Activated CD8-positive, alpha-beta T cell treated with anti-CD3 and anti-CD28 coated beads for 36 hours (primary cell): ENCODE measurements around the gene DIAPH1. TPM values are rescaled to one million over a fixed set of nuclear protein-coding genes. Genes with fewer than 3 reads are reported as not detected.
A peak's percentile ranks its signal among the peaks of the same experiment; 100 is the strongest.

Experiments
- ATAC-seq: fragments of 200-7000 bp; cut with Tn5 transposase; one replicate; pipeline ENCODE4 v1.10.0; 2021; ENCODE audit warnings: mild to moderate bottlenecking, moderate library complexity
- CTCF ChIA-PET: fragments of 350-600 bp; sonication (Branson Sonifier 250); formaldehyde crosslinking; loops from one replicate; lab custom pipeline; 2021; ENCODE audit warnings: antibody characterized with exemption; lab: Charles Lee
- POLR2A ChIA-PET: fragments of 350-600 bp; sonication (Branson Sonifier 250); formaldehyde crosslinking; loops from one replicate; lab custom pipeline; 2021; ENCODE audit warnings: antibody characterized with exemption; lab: Charles Lee
- DNase-seq: peaks from one replicate; pipeline ENCODE4 v3.0.0-alpha.2; 2020
- H3K27ac Mint-ChIP-seq: one replicate; pipeline ENCODE4 v1.8.0; 2021; ENCODE audit warnings: mild to moderate bottlenecking, mixed read lengths
- H3K27me3 Mint-ChIP-seq: one replicate; pipeline ENCODE4 v1.8.0; 2021; ENCODE audit warnings: mixed read lengths
- H3K36me3 Mint-ChIP-seq: one replicate; pipeline ENCODE4 v1.8.0; 2021; ENCODE audit warnings: low read depth, mixed read lengths
- H3K4me1 Mint-ChIP-seq: one replicate; pipeline ENCODE4 v1.8.0; 2021; ENCODE audit warnings: low read depth, mixed read lengths
- H3K4me3 Mint-ChIP-seq: one replicate; pipeline ENCODE4 v1.8.0; 2021; ENCODE audit warnings: mild to moderate bottlenecking, moderate library complexity, mixed read lengths
- H3K9me3 Mint-ChIP-seq: one replicate; pipeline ENCODE4 v1.8.0; 2021; ENCODE audit warnings: mixed read lengths
- intact Hi-C: fragments of 100-400 bp; cut with micrococcal nuclease; formaldehyde crosslinking; loops from one replicate; pipeline ENCODE4 v1.10.0; 2022
- total RNA-seq, 2 experiments: library from RNA; stranded (reverse); gene quantifications; one replicate each; pipeline ENCODE4 v1.2.3, GENCODE V29; 2021
- TF ChIP-seq, protein P1 (sequence below): fragments of 200-600 bp; IDR thresholded peaks from one replicate; pipeline ENCODE4 v1.8.0; 2022; ENCODE audit warnings: antibody characterized with exemption, mild to moderate bottlenecking

Gene DIAPH1
- total RNA-seq, 2 experiments from 2014 or later: 209 to 218 TPM

DNA sequence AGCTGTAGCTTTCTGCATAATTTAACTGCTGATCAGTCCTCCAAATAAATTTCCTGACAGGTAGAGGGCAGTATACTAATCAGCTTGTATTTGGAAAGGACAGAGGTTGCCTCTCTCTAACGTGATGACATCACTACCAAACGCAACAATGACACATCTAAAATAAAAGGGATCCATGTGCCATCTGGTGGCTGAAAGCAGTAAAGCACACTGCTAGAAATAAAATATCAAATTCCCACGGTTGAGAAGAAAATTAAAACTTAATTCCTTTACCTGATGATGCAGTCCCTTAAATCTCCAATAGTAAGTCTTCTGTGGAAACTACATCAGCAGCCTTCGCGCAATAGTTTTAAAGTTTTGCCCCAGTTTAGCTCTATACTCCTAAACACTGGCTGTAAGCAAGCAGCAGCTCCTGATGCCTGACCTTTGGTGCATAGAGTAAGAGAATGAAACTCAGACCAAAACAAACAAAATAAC lies 54.5 kb downstream of the DIAPH1 start:
- Mint-ChIP-seq H3K4me3 (no peak overlapping the region), H3K36me3 (peaks cover 59% of the 10 kb centered on the region), H3K4me1 (peaks cover 26% of the 10 kb centered on the region), H3K9me3 (no peaks in the 10 kb centered on the region), H3K27me3 (no peaks in the 10 kb centered on the region), H3K27ac (peak overlapping the region; percentile 89)
- intact Hi-C loops: loop anchor here (10.0 kb wide), 1 partner anchor 239 kb away; the partner anchor contains the start of gene TAF7
- ChIA-PET POLR2A (interaction anchor here (0.8 to 1.4 kb wide), 3 partner anchors 9 to 55 kb away, joined by 3 to 4 read pairs (median 3); partner anchors contain the start of gene DIAPH1), CTCF (interaction anchor here (0.6 to 3.2 kb wide), 74 partner anchors 8 to 876 kb away, joined by 3 to 46 read pairs (median 5); partner anchors contain the start of genes DIAPH1, HDAC3, PCDHB13 and PCDHB14)
- TF ChIP-seq, protein P1, sequence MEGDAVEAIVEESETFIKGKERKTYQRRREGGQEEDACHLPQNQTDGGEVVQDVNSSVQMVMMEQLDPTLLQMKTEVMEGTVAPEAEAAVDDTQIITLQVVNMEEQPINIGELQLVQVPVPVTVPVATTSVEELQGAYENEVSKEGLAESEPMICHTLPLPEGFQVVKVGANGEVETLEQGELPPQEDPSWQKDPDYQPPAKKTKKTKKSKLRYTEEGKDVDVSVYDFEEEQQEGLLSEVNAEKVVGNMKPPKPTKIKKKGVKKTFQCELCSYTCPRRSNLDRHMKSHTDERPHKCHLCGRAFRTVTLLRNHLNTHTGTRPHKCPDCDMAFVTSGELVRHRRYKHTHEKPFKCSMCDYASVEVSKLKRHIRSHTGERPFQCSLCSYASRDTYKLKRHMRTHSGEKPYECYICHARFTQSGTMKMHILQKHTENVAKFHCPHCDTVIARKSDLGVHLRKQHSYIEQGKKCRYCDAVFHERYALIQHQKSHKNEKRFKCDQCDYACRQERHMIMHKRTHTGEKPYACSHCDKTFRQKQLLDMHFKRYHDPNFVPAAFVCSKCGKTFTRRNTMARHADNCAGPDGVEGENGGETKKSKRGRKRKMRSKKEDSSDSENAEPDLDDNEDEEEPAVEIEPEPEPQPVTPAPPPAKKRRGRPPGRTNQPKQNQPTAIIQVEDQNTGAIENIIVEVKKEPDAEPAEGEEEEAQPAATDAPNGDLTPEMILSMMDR: peak; percentile 95
- peak; percentile 82 for DNase-seq
- peak; percentile 96 for ATAC-seq

DNA sequence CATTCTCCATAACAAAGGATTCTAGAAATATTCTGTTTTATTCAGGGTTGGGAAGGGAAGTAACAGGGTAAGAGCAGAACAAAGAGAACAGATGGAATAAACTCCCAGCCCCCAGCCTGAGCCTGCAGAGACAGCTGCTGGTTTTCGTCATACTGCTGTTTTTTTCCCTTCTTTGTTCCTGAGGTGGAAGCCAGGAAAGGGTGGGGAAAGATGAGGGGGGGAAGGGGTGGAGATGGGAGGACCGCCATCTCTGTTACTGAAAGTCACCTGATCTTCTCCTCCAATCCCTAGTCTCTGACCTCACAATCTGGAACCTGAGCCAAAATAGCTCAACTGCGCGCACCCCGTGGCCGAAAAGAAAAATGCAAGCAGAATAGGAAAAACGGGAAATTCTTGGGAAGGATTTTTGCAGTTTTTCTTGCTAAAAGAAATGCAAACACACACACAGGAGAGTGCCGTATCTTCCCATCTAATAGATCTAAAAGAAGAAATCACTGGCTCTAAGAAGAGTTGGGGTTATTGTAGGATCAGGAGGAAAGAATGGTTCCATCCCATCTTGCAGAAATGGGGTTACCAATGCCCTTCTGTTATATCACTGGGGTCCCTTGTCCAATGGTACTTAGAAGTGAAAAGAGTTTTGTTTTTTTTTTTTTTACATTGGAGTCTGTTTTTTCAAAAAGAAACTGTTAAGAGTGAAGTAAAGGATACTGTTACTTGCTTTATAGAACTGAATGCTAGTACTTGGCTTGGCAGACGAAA lies 57.9 kb downstream of the DIAPH1 start:
- H3K27ac Mint-ChIP-seq: no peak overlapping the region
- H3K27me3 Mint-ChIP-seq: no peaks in the 10 kb centered on the region
- peaks cover 66% of the 10 kb centered on the region for H3K36me3 Mint-ChIP-seq
- H3K4me1 Mint-ChIP-seq: peaks cover 40% of the 10 kb centered on the region
- H3K4me3 Mint-ChIP-seq: no peak overlapping the region
- TF ChIP-seq, protein P1: peak; percentile 24
- POLR2A ChIA-PET: no interaction called here
- no peaks in the 10 kb centered on the region for H3K9me3 Mint-ChIP-seq
- CTCF ChIA-PET: interaction anchor here (0.8 to 1.1 kb wide), 3 partner anchors 86 to 315 kb away, joined by 3 read pairs; partner anchors contain the start of gene PCDHGB3
- intact Hi-C loops: loop anchor here (10.0 kb wide), 1 partner anchor 236 kb away; the partner anchor contains the start of gene TAF7
- DNase-seq (no peak), ATAC-seq (no peak)

DNA sequence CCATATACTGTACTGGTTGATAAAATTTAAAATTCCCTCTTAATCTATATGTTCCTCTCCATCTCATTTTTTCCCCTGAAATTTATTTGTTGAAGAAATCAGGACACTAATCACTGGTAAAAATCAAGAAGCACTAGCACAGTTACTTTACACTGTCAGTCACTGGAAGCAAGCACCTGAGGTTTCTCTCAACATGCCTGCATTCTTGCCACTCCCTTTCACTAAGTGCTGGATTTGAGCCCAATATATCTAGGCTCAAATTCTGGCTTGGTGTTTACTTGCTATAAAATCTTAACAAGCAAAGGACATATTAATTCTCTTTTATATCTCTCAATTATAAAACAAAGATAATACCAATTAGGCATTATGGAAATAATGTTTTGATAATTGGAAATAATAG lies 58.6 kb downstream of the DIAPH1 start:
- no peaks in the 10 kb centered on the region for H3K9me3 Mint-ChIP-seq
- no peak overlapping the region for H3K27ac Mint-ChIP-seq
- peaks cover 61% of the 10 kb centered on the region for H3K36me3 Mint-ChIP-seq
- CTCF ChIA-PET: interaction anchor here (0.8 to 1.1 kb wide), 3 partner anchors 85 to 314 kb away, joined by 3 read pairs; partner anchors contain the start of gene PCDHGB3
- intact Hi-C loops: loop anchor here (10.0 kb wide), 1 partner anchor 235 kb away; the partner anchor contains the start of gene TAF7
- peaks cover 36% of the 10 kb centered on the region for H3K4me1 Mint-ChIP-seq
- no peak for DNase-seq
- H3K27me3 Mint-ChIP-seq: no peaks in the 10 kb centered on the region
- no peak for ATAC-seq
- POLR2A ChIA-PET: interaction anchor here (0.6 kb wide), 1 partner anchor 602 kb away, joined by 3 read pairs; no protein-coding TSS in a partner anchor
- TF ChIP-seq, protein P1: no peak
- no peak overlapping the region for H3K4me3 Mint-ChIP-seq

DNA sequence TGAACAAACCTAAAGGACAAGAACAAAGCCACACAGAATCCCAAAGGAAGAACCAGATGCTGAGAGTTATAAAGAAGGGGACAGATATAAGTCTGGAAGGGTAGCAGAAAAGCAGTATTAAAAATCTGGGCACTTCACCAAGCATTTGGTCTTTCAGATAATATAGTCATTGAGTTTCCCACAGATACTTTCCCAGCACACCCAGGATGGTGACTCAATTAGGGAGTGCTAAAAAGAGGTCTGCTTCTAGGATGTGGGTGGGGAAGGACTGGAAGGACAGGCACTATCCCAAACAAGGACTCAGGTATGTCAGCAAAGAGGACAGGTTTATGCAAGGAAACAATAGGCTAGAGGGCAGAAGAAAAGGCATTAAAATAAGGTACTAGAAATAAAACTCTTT lies 59.3 kb downstream of the DIAPH1 start:
- no peak overlapping the region for H3K27ac Mint-ChIP-seq
- H3K4me1 Mint-ChIP-seq: peaks cover 33% of the 10 kb centered on the region
- POLR2A ChIA-PET: no interaction called here
- no peaks in the 10 kb centered on the region for H3K27me3 Mint-ChIP-seq
- no peak for ATAC-seq
- DNase-seq: no peak
- H3K4me3 Mint-ChIP-seq: no peak overlapping the region
- H3K9me3 Mint-ChIP-seq: no peaks in the 10 kb centered on the region
- CTCF ChIA-PET: interaction anchor here (2.2 to 3.8 kb wide), 5 partner anchors 8 to 142 kb away, joined by 15 to 58 read pairs (median 19); partner anchors contain the start of genes PCDHGA11, PCDHGA12 and PCDHGB7
- peaks cover 57% of the 10 kb centered on the region for H3K36me3 Mint-ChIP-seq
- TF ChIP-seq, protein P1: no peak
- intact Hi-C loops: loop anchor here (5.0 kb wide), 1 partner anchor 147 kb away; the partner anchor contains the start of gene PCDHGA10
